IMR-90 (cell line): ENCODE measurements around the gene SH2D7.

Experiments used
- BHLHE40 ChIP-seq: fragments of 150-350 bp; IDR thresholded peaks from 2 replicates; pipeline ENCODE4 v1.6.1; 2016; ENCODE audit warnings: mild to moderate bottlenecking, low read depth, low read length
- CEBPB ChIP-seq: IDR thresholded peaks from 2 replicates; pipeline ENCODE4 v1.6.1; 2012; ENCODE audit warnings: low read depth, low read length, improper control_type of control experiment
- CHD1 ChIP-seq: IDR thresholded peaks from 2 replicates; pipeline ENCODE4 v1.6.1; 2012; ENCODE audit warnings: low read depth, low read length, improper control_type of control experiment
- ELK1 ChIP-seq: fragments of 150-350 bp; IDR thresholded peaks from 2 replicates; pipeline ENCODE4 v1.6.1; 2016; ENCODE audit warnings: low read depth, mild to moderate bottlenecking, low read length, moderate library complexity, borderline replicate concordance
- FOS ChIP-seq: fragments of 150-350 bp; IDR thresholded peaks from 2 replicates; pipeline ENCODE4 v1.6.1; 2016; ENCODE audit warnings: low read depth, low read length
- MXI1 ChIP-seq: IDR thresholded peaks from 2 replicates; pipeline ENCODE4 v1.6.1; 2012; ENCODE audit warnings: low read depth, mild to moderate bottlenecking, low read length, moderate library complexity, borderline replicate concordance
- POLR2A ChIP-seq: IDR thresholded peaks from 2 replicates; pipeline ENCODE4 v1.6.1; 2012; ENCODE audit warnings: mild to moderate bottlenecking, low read depth, low read length
- RAD21 ChIP-seq: IDR thresholded peaks from 2 replicates; pipeline ENCODE4 v1.6.1; 2012; ENCODE audit warnings: low read length, improper control_type of control experiment
- RCOR1 ChIP-seq: IDR thresholded peaks from 2 replicates; pipeline ENCODE4 v1.6.1; 2012; ENCODE audit warnings: mild to moderate bottlenecking, low read length, improper control_type of control experiment; ENCODE audit not compliant: insufficient replicate concordance
- TF ChIP-seq, protein P1 (sequence below): conservative IDR thresholded peaks from 2 replicates; pipeline ENCODE4 v1.5.1; 2012; ENCODE audit warnings: mild to moderate bottlenecking, low read depth, low read length, improper control_type of control experiment
- TF ChIP-seq, protein P2 (sequence below): fragments of 150-350 bp; IDR thresholded peaks from 2 replicates; pipeline ENCODE4 v1.6.1; 2017; ENCODE audit warnings: mild to moderate bottlenecking, antibody characterized with exemption, low read length, low read depth

- TF ChIP-seq, protein P1, sequence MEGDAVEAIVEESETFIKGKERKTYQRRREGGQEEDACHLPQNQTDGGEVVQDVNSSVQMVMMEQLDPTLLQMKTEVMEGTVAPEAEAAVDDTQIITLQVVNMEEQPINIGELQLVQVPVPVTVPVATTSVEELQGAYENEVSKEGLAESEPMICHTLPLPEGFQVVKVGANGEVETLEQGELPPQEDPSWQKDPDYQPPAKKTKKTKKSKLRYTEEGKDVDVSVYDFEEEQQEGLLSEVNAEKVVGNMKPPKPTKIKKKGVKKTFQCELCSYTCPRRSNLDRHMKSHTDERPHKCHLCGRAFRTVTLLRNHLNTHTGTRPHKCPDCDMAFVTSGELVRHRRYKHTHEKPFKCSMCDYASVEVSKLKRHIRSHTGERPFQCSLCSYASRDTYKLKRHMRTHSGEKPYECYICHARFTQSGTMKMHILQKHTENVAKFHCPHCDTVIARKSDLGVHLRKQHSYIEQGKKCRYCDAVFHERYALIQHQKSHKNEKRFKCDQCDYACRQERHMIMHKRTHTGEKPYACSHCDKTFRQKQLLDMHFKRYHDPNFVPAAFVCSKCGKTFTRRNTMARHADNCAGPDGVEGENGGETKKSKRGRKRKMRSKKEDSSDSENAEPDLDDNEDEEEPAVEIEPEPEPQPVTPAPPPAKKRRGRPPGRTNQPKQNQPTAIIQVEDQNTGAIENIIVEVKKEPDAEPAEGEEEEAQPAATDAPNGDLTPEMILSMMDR: no peak
- TF ChIP-seq POLR2A: no peak
- no peak for TF ChIP-seq CEBPB
- no peak for TF ChIP-seq RAD21
- TF ChIP-seq RCOR1: no peak
- TF ChIP-seq BHLHE40: no peak
- TF ChIP-seq, protein P2, sequence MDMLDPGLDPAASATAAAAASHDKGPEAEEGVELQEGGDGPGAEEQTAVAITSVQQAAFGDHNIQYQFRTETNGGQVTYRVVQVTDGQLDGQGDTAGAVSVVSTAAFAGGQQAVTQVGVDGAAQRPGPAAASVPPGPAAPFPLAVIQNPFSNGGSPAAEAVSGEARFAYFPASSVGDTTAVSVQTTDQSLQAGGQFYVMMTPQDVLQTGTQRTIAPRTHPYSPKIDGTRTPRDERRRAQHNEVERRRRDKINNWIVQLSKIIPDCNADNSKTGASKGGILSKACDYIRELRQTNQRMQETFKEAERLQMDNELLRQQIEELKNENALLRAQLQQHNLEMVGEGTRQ: no peak
- no peak for TF ChIP-seq ELK1
- no peak for TF ChIP-seq FOS
- no peak for TF ChIP-seq CHD1
- TF ChIP-seq MXI1: no peak
These were observed 12.5 kb downstream of the SH2D7 start for GRCh38 chr15:78104566-78105475.
